Subcutaneous adipose tissue (tissue), 4 donors: ENCODE measurements around the gene CHCHD3. TPM values are rescaled to one million over a fixed set of nuclear protein-coding genes. Genes with fewer than 3 reads are reported as not detected.

Experiments used
- total RNA-seq, 4 donors: library from RNA; depleted of rRNA; stranded (reverse); fragments of >200 nt; gene quantifications; one replicate each; pipeline ENCODE4 v1.1.0, GENCODE V29; 2016
- TF ChIP-seq, protein P1 (sequence below): fragments of 450-650 bp; IDR thresholded peaks from one replicate; pipeline ENCODE4 v1.5.1; 2016; ENCODE audit warnings: low read depth, mild to moderate bottlenecking, control low read depth, antibody characterized with exemption, moderate library complexity

The CHCHD3 gene
- total RNA-seq, 4 donors from 2014 or later, result 44.9 to 69.7 (median 55.8) TPM

DNA sequence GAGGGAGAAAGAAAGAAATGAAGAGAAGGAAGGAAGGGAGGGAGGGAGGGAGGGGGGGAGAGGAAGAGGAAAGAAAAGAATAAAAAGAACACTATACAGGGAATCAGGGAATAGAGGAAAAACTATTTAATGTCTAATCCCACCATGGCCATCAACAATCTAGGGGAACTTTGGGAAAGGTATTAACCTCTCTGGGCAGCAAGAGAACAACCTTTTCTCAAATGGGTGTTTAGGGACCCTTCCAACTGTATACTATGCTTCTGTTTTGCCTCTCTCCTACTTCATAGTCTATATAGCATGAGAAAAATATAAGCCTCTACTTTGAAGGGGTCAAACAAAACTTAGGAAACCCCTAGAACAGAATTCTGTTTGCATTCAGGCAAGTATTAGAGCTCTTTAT is 54.5 kb downstream of the CHCHD3 start:
- TF ChIP-seq, protein P1, sequence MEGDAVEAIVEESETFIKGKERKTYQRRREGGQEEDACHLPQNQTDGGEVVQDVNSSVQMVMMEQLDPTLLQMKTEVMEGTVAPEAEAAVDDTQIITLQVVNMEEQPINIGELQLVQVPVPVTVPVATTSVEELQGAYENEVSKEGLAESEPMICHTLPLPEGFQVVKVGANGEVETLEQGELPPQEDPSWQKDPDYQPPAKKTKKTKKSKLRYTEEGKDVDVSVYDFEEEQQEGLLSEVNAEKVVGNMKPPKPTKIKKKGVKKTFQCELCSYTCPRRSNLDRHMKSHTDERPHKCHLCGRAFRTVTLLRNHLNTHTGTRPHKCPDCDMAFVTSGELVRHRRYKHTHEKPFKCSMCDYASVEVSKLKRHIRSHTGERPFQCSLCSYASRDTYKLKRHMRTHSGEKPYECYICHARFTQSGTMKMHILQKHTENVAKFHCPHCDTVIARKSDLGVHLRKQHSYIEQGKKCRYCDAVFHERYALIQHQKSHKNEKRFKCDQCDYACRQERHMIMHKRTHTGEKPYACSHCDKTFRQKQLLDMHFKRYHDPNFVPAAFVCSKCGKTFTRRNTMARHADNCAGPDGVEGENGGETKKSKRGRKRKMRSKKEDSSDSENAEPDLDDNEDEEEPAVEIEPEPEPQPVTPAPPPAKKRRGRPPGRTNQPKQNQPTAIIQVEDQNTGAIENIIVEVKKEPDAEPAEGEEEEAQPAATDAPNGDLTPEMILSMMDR, result no peak

DNA sequence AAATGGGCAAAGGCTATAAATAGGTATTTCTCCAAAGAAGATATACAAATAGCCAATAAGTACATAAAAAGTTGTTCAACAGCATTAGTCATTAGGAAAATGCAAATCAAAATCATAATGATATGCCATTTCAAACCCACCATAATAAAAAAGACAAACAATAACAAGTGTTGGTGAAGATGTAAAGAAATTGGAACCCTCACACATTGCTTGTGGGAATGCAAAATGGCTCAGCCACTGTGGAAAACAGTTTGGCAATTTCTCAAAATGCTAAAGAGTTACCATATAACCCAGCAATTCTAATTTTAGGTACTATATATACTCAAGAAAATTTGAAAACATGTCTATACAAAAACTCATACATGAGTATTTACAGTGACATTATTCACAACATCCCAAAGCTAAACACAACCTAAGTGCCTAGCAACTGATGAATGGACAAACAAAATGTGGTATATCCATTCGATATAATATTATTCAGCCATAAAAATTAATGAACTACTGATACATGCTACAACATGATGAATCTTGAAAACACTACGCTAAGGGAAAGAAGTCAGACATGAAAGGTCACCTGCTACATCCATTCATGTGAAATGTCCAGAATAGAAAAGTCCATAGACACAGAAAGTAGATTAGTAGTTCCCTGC is 55.6 kb downstream of the CHCHD3 start:
- TF ChIP-seq, protein P1, result no peak

DNA sequence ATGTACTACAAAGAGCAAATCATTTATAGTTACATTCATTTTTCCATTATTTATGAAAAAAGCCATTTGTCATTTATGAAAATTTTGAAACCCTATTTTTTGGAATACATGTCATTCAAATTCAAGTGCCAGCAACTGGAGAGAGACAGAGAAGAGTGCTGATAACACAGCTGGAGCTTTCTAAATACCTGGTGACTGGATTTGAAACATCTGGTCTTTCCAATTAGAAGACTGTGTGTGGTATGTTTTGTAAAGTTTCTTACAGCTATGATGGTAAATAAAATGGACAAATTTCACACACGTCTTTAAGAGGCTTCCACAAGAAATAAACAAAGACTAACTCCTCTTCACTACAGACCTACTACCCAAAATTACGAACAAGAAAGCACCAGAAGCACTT is 56.8 kb downstream of the CHCHD3 start:
- TF ChIP-seq, protein P1, result no peak

DNA sequence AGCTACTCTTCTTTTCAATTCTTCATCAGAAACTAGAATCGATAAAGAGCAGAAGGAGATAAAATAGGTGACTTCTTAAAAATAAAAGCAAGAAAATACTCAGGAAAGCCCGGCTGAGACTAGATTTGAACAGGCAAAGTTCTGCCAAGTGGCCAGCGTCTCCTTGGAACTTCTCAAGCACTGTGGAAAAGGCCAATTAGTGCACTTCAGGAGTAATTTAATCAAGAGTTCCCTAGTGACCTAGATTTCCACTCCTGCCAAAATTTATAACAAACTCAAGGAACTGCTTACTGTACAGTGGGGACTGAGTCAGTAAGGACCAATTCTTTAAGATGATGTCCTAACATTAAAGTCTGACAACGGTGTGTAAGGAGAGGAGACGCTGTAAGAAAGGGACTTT is 57.3 kb downstream of the CHCHD3 start:
- TF ChIP-seq, protein P1, result no peak

DNA sequence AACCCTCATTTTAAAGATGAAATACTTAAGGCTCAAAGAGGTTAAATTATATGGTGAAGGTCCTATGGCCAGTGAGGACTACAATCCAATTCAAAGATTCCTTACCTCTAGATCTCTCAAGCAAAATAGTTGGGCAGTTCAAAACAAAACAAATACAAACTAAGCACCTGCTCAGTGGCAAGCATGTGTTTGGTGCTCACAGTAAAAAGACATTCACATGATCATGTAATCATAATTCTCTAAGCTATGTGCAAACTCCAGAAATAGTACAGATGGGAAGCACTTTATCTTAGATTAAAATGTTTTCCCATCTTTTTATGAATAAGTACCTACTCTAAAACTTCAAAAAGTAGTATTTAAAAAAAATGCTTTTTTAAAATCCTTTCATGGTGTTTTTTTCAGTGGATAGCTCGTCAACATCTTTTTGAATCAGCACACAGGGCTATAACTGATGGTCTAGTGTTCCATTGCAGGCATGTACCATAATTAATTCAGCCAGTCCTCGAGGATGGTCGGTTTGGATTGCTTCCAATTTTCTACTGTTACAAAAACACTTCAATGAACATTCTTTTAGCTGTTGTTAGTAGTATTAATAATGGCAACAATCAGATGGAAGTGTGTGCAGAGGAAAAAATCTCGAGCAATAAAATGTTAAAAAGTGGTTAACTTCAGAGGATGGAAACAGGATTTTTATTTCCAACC is 58.4 kb downstream of the CHCHD3 start:
- TF ChIP-seq, protein P1, result no peak

DNA sequence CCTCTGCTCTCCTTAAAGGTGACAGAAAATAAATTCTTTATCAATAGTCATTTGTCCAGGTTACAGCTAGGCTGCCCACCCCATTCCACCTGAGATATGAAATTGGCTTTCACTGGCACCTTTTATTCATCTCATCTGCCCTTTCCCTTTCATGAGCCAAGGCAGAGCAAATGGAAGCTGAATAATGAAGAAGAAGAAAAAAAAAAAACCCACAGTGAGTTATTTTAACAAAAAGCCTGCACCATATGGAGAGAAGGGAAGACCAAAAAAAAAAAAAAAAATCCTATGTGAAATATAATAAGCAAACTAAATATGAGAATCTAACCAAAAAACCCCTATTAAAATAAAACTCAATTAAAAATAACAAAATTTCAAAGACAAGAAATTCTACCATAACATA is 59.2 kb downstream of the CHCHD3 start:
- TF ChIP-seq, protein P1, result no peak

DNA sequence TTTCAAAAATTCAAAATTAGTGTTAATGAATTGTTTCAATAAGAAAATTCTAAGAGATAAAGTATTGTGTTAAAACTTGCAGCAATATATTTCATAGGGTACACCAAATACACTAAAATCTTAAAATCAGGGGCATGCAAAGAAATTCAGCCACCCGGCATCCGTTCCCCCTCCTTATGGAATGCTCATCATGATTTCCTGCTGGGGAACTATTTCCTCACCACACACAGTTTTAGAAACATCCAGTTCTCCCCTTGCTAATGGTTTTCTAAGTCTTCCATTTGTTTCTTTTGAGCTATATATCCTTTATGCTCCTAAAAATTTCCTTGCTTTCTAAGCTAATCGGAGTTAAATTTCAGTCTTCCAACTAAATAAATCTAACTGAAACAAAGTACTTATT is 60.7 kb downstream of the CHCHD3 start:
- TF ChIP-seq, protein P1, result no peak
